Activated CD4-positive, alpha-beta memory T cell treated with anti-CD3 and anti-CD28 coated beads, Interleukin-2, amount 10 ng/mL, durations not matched to agents 7 days and 5 days (primary cell): Measurements from ENCODE around the gene SRRM4. TPM values are rescaled to one million over a fixed set of nuclear protein-coding genes. Genes with fewer than 3 reads are reported as not detected.
A peak's percentile ranks its signal among the peaks of the same experiment; 100 is the strongest.

Experiments used
- CTCF ChIA-PET: fragments of 350-600 bp; sonication (Branson Sonifier 250); formaldehyde crosslinking; loops from one replicate; lab custom pipeline; 2021; ENCODE audit warnings: antibody characterized with exemption, inconsistent platforms; lab: Charles Lee
- POLR2A ChIA-PET: fragments of 350-600 bp; sonication (Branson Sonifier 250); formaldehyde crosslinking; loops from one replicate; lab custom pipeline; 2021; ENCODE audit warnings: antibody characterized with exemption; lab: Charles Lee
- DNase-seq: peaks from one replicate; pipeline ENCODE4 v3.0.0-alpha.2; 2020
- H3K27ac Mint-ChIP-seq: one replicate; pipeline ENCODE4 v1.8.0; 2021; ENCODE audit warnings: mild to moderate bottlenecking, mixed read lengths
- H3K27me3 Mint-ChIP-seq: one replicate; pipeline ENCODE4 v1.8.0; 2021; ENCODE audit warnings: mixed read lengths
- H3K36me3 Mint-ChIP-seq: one replicate; pipeline ENCODE4 v1.8.0; 2021; ENCODE audit warnings: low read depth, mixed read lengths
- H3K4me1 Mint-ChIP-seq: one replicate; pipeline ENCODE4 v1.8.0; 2021; ENCODE audit warnings: mixed read lengths
- H3K4me3 Mint-ChIP-seq: one replicate; pipeline ENCODE4 v1.8.0; 2021; ENCODE audit warnings: mild to moderate bottlenecking, mixed read lengths
- H3K9me3 Mint-ChIP-seq: one replicate; pipeline ENCODE4 v1.8.0; 2021; ENCODE audit warnings: mixed read lengths
- total RNA-seq, 2 experiments: library from RNA; stranded (reverse); gene quantifications; one replicate each; pipeline ENCODE4 v1.2.3, GENCODE V29; 2021

SRRM4 gene
- total RNA-seq, 2 experiments from 2014 or later, result not detected

DNA sequence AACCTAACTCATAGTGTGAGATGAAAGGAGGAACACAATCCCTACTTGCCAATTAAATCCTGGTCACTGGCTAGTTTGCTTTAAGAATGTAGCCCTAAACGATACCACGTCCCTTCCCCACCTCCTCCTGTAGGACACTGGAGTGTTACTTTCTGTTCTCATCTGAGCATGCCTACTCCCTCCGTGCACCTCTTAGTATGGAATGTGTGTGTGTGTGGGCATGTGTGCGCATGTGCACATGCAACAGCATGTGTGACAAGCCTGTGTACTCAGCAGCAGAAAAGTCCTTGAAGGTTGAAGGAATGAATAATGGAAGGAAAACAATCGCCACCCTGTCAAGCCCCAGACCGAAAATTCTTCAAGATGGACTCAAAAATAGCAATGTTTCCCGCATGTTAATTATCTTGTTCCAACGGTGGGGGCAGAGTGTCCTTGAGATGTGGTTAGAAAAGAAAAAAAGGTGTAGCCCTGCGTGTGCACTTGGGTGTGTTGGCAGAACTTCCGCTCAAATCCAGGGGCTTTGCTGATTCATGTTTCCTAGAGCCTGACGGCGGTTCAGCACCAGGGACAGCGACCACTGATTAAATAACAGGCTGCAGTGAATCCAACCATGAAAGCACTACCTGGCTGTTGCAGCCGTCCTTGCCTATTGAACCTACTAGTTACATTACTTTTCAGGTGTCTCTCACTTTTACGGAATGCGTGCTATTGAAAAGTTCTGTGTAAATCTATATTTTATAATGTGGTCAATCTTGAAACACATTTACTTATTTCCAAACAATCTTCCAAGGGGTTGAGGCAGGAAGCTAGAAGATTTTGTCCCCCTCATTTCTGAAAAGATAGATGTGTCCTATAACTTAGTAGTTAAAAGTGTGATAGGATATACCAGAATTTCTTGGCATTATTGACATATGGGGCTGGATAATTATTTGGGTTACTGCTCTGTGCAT, 79.8 kb downstream of the SRRM4 start:
- CTCF ChIA-PET, result interaction anchor here (1.4 kb wide), 1 partner anchor 352 kb away, joined by 3 read pairs; no protein-coding TSS in a partner anchor
- H3K4me3 Mint-ChIP-seq, result no peak overlapping the region
- DNase-seq, result peak; percentile 43
- H3K36me3 Mint-ChIP-seq, result no peaks in the 10 kb centered on the region
- no peak overlapping the region for H3K27ac Mint-ChIP-seq
- H3K9me3 Mint-ChIP-seq, result peaks cover 3% of the 10 kb centered on the region
- H3K4me1 Mint-ChIP-seq, result no peaks in the 10 kb centered on the region
- no peaks in the 10 kb centered on the region for H3K27me3 Mint-ChIP-seq
- POLR2A ChIA-PET, result no interaction called here

DNA sequence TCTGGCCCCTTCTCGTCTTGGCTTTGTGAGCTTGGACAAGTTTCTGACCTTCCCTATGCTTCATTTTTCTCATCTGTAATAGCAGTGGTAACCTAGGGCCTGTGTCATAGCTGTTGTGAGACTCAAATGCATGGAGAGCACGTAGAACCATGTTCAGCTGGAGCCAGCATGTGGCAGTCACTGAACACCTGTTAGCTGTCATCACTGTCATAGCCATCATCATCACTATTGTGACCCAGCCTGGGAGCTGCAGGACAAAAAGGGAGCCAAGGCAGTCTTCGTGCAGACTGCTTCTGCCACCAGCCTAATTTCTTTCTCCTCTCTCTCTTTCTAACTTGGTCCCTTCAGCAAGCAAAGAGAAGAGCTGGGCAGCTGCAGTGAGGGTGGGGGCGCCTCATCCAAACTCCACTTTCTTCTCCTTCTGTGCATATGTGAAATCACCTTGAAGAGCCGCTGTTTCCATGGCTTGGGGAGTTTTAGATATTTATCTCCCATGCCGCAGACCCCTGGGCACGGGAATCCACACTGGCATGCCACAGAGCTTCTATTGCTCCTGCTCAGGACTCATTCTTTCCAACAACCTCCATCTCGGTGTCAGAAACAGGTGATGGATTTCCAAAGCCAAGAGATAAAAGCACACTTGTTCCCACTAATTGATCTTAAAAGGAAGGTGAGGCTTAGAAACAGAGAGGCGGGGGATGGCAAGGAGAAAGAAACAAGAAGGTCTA, 87.0 kb downstream of the SRRM4 start:
- no peak for DNase-seq
- POLR2A ChIA-PET, result no interaction called here
- Mint-ChIP-seq H3K4me1 (no peaks in the 10 kb centered on the region), H3K27me3 (no peaks in the 10 kb centered on the region), H3K9me3 (peaks cover 2% of the 10 kb centered on the region), H3K27ac (no peak overlapping the region), H3K36me3 (no peaks in the 10 kb centered on the region), H3K4me3 (no peak overlapping the region)
- CTCF ChIA-PET, result no interaction called here

DNA sequence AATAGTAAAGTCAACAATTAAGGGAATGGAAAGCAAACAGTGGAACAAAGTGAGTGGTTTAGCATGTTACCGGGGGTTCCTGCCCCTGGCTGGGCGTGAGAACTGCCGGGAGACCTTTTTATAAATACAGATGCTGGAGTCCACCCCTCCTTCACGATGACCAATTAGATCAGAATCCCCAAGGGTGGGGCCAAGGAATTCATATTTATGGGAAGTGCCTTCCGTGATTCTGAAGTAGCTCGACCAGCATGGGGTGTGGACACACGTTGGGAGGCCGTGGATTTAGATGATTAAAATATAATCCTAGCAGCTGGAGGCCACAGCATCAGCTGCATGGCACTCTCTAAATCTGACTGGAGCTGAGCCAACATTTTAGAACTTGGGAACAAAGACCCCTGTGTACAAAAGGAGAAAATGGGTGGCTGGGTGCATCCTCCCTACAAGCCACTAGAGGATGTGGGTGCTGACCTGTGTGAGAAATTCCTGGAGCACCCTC, 87.9 kb downstream of the SRRM4 start:
- DNase-seq, result no peak
- POLR2A ChIA-PET, result no interaction called here
- H3K4me1 Mint-ChIP-seq, result no peaks in the 10 kb centered on the region
- CTCF ChIA-PET, result no interaction called here
- no peaks in the 10 kb centered on the region for H3K27me3 Mint-ChIP-seq
- H3K36me3 Mint-ChIP-seq, result no peaks in the 10 kb centered on the region
- H3K27ac Mint-ChIP-seq, result no peak overlapping the region
- peaks cover 2% of the 10 kb centered on the region for H3K9me3 Mint-ChIP-seq
- no peak overlapping the region for H3K4me3 Mint-ChIP-seq

DNA sequence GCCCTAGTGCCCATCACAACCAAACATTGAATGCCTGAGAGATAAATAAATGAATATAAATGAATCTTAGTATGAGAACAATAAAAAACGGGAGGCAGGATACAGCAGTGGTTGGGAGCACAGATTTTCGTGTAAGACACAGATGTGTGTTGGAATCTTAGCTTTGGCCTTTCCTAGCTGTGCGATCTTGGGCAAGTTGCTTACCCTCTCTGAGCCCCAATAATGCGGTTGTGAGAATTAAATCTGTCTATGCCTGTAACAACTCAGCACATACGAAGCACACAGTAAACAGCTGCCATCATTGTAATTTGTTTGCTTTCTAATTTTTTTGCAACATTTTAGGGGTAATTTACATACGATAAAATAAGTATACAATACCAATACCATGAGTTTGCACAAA, 89.8 kb downstream of the SRRM4 start:
- no peaks in the 10 kb centered on the region for H3K4me1 Mint-ChIP-seq
- ChIA-PET POLR2A (no interaction called here), CTCF (no interaction called here)
- no peaks in the 10 kb centered on the region for H3K36me3 Mint-ChIP-seq
- H3K9me3 Mint-ChIP-seq, result peaks cover 2% of the 10 kb centered on the region
- H3K4me3 Mint-ChIP-seq, result no peak overlapping the region
- H3K27ac Mint-ChIP-seq, result no peak overlapping the region
- DNase-seq, result no peak
- no peaks in the 10 kb centered on the region for H3K27me3 Mint-ChIP-seq

DNA sequence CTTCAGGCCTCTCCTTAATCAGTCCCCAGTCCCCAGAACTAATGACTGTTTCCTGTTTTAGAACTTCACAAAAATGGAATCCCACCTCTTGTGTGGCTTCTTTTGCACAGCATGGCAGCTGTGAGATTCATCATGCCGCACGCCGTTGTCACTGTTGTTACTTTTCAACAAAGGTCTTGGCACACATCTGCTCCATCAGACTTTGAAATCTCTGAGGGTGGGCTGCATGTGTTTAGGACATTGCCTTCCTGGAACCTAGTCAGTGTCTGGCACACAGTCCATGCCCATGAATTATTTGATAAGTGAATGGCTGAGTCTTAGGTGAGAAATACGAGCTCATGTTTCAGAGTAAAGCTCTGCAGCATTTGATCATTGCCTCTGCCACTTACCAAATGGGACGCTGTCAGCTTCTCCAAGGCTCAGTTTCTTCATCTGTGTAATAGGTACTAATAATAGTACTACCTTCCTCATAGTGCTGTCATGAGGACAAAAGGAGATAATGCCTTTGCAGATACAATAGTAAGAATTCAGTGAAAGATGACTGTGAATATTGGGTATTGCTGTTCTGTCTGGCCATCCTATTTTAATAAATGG, 90.4 kb downstream of the SRRM4 start:
- ChIA-PET CTCF (no interaction called here), POLR2A (no interaction called here)
- Mint-ChIP-seq H3K27ac (no peak overlapping the region), H3K4me1 (no peaks in the 10 kb centered on the region), H3K36me3 (no peaks in the 10 kb centered on the region), H3K4me3 (no peak overlapping the region), H3K27me3 (no peaks in the 10 kb centered on the region), H3K9me3 (peaks cover 2% of the 10 kb centered on the region)
- no peak for DNase-seq

DNA sequence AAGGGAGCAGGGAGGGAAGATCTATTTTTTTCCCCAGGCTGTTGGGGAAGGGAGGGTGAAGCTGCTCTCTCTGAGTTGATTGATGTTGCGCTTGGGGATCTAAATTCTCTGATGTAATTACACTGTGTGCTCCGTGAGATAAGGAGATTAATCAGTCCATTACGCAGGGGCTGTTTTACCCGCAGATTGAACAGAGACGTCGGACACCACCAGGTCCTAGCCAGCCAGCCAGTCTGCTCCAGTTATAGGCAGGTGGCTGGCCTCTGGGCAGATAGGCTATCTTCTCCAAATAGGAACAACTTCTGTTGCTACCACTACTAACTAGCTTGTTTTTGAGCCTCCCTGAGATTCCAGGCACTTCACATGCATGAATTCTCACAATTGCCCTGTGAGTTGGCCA, 91.1 kb downstream of the SRRM4 start:
- peaks cover 2% of the 10 kb centered on the region for H3K9me3 Mint-ChIP-seq
- H3K4me3 Mint-ChIP-seq, result no peak overlapping the region
- CTCF ChIA-PET, result no interaction called here
- no peaks in the 10 kb centered on the region for H3K4me1 Mint-ChIP-seq
- H3K36me3 Mint-ChIP-seq, result no peaks in the 10 kb centered on the region
- DNase-seq, result no peak
- H3K27ac Mint-ChIP-seq, result no peak overlapping the region
- POLR2A ChIA-PET, result no interaction called here
- no peaks in the 10 kb centered on the region for H3K27me3 Mint-ChIP-seq

DNA sequence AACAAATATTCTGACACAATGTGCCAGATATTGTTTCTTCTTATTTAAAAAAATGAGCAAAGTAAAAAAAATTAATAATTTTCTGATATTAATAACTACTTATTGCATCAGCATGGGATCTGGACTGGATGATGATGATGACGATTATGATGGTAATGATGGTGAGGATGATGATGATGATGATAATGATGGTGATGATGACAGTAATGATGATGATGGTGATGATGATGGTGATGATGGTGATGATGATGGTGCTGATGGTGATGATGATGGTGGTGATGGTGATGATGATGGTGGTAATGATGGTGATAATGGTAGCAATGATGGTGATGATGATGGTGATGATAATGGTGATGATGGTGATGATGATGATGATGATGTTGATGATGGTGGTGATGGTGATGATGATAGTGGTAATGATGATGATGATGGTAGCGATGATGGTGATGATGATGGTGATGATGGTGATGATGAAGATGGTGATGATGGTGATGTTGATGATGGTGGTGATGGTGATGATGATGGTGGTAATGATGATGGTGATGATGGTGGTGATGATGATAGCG, 94.0 kb downstream of the SRRM4 start:
- ChIA-PET CTCF (no interaction called here), POLR2A (no interaction called here)
- Mint-ChIP-seq H3K27ac (no peak overlapping the region), H3K27me3 (no peaks in the 10 kb centered on the region), H3K4me3 (no peak overlapping the region), H3K36me3 (no peaks in the 10 kb centered on the region), H3K4me1 (no peaks in the 10 kb centered on the region), H3K9me3 (peaks cover 2% of the 10 kb centered on the region)
- no peak for DNase-seq

DNA sequence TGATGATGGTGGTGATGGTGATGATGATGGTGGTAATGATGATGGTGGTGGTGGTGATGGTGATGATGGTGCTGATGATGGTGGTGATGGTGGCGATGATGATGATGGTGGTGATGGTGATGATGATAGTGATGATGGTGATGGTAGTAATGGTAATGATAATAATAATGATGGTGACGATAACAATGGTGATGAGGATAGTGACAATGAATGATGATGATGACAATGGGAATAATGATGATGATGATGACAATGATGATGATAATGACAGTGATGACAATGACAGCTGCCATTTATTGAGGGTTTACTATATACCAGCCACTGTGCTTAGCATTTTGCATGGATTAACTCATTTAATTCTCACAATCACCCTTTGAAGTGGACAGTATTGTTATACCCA, 94.6 kb downstream of the SRRM4 start:
- no peaks in the 10 kb centered on the region for H3K27me3 Mint-ChIP-seq
- CTCF ChIA-PET, result no interaction called here
- no peaks in the 10 kb centered on the region for H3K36me3 Mint-ChIP-seq
- H3K4me1 Mint-ChIP-seq, result no peaks in the 10 kb centered on the region
- POLR2A ChIA-PET, result no interaction called here
- peaks cover 2% of the 10 kb centered on the region for H3K9me3 Mint-ChIP-seq
- no peak for DNase-seq
- H3K27ac Mint-ChIP-seq, result no peak overlapping the region
- no peak overlapping the region for H3K4me3 Mint-ChIP-seq

DNA sequence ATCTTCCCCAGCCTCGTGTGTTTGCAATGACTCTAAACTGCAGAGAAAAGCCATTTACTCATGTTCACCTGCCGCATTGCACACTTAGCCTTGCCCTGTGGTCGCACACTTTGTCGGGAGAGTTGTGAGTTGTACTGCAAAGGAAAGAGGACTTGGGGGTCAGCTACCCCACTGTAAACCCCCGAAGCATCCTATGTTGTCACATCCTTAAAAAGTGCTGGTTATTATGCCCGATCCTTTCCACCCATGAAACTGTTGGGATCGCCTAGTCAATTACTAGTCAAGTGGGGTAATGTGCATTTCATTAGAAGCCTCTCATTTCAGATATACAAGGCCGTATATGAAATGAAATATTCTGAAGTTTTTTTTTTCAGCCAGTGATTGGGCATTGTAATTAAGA, 98.2 kb downstream of the SRRM4 start:
- Mint-ChIP-seq H3K36me3 (no peaks in the 10 kb centered on the region), H3K27me3 (no peaks in the 10 kb centered on the region), H3K27ac (no peak overlapping the region), H3K4me1 (no peaks in the 10 kb centered on the region), H3K4me3 (no peak overlapping the region), H3K9me3 (no peaks in the 10 kb centered on the region)
- no peak for DNase-seq
- ChIA-PET POLR2A (no interaction called here), CTCF (no interaction called here)

DNA sequence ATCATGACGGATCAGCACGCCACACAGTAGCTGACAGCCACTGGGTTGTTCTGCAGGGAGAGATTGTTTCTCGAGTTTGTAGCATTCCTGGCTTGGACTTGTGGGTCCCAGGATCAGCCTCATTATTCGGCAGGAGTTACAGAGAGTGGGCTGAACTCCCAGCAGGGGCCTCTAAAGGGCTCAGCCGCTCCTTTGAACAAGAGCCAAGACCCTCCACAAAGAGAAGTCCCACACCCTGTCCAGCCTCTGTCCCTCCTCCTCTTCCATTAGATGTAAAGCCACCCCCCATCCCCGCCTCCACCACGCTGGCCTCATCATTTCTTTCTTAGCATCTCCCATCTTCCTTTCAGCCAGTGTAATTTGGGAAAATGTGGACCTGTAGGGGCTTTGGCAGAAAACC, 100.7 kb downstream of the SRRM4 start:
- no peaks in the 10 kb centered on the region for H3K36me3 Mint-ChIP-seq
- no peak overlapping the region for H3K27ac Mint-ChIP-seq
- ChIA-PET CTCF (no interaction called here), POLR2A (no interaction called here)
- H3K4me1 Mint-ChIP-seq, result no peaks in the 10 kb centered on the region
- no peaks in the 10 kb centered on the region for H3K9me3 Mint-ChIP-seq
- DNase-seq, result no peak
- no peak overlapping the region for H3K4me3 Mint-ChIP-seq
- no peaks in the 10 kb centered on the region for H3K27me3 Mint-ChIP-seq

DNA sequence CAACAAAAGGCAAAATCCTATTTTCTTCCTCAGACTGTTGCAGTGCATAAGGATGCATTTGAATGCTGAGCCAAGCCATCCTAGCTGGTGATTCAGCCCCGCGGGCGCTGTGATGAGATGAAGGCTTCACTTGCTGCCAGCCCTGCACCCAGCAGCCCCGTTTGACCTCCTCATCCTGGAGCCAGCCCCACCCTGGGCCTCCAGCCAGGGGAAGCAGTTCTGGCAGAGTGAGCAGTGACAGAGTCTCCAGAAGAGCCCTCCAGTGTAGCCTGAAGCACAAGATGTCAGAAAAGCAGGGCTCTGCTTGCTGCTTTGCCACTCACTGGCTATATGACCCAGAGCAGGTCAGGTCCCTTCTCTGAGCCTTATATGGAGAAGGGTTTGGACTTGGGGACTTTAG, 101.2 kb downstream of the SRRM4 start:
- no peaks in the 10 kb centered on the region for H3K9me3 Mint-ChIP-seq
- no peaks in the 10 kb centered on the region for H3K4me1 Mint-ChIP-seq
- H3K36me3 Mint-ChIP-seq, result no peaks in the 10 kb centered on the region
- POLR2A ChIA-PET, result no interaction called here
- CTCF ChIA-PET, result no interaction called here
- no peak overlapping the region for H3K4me3 Mint-ChIP-seq
- no peaks in the 10 kb centered on the region for H3K27me3 Mint-ChIP-seq
- no peak overlapping the region for H3K27ac Mint-ChIP-seq
- no peak for DNase-seq

DNA sequence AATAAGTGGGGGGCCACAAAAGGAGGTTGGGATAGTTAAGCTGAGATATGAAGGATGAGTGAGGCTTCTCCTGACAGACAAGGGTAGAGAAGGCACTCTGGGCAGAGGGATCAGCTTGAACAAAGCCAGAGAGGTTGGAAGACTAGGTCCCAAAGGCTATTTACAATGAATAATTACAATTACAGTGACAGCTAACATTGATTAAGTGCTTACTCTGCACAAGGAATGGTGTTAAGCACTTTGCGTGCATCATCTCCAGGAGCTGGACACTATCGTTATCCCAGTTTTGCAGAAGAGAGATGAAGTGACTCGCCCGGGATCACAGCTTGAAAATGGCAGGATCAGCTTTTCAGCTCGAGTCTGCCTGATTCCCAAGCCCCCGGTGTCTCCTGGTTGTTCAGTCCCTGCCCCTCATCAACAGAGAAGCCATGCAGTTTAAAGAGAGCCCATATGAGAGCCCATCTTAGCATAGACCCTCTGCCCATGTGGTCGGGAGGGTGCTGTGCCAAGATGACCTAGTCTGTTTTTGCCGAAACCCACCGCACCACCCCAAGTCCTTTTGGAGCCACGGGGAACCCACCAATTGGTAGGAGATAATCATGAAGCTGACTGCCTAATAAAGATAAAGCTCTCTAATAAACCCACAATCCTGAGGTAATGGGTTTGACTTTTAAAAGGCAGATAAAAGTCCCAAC, 107.5 kb downstream of the SRRM4 start:
- Mint-ChIP-seq H3K27me3 (no peaks in the 10 kb centered on the region), H3K4me3 (no peak overlapping the region), H3K36me3 (no peaks in the 10 kb centered on the region), H3K27ac (no peak overlapping the region), H3K4me1 (no peaks in the 10 kb centered on the region), H3K9me3 (no peaks in the 10 kb centered on the region)
- CTCF ChIA-PET, result interaction anchor here (0.7 kb wide), 1 partner anchor 490 kb away, joined by 3 read pairs; no protein-coding TSS in a partner anchor
- no peak for DNase-seq
- POLR2A ChIA-PET, result no interaction called here
